ENCODE results near the gene DIABLO. TPM values are rescaled to one million over a fixed set of nuclear protein-coding genes. Genes with fewer than 3 reads are reported as not detected.
A peak's percentile ranks its signal among the peaks of the same experiment; 100 is the strongest.

DIABLO gene
- total RNA-seq, 2 donors from 2014 or later, result 34.7 to 48.8 TPM

DNA sequence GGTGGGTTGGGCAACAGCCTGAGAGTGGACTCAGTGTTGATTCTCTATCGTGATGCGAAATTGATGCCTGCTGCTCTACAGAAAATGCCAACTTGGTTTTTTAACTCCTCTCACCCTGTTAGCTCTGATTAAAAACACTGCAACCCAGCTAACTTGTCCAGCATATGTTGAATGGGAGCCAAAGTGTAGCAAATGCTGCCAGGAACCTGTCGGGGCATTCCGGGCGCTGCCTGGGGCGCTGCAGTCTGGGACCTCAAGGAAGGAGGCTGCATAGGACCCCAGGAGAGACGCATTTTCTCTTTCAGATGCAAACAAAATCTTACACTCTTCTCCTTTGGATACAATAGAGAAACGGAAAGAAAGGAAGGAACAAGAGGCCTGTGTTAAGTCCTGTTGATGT lies 18.5 kb downstream of the DIABLO start:
- no peak overlapping the region for H3K27ac ChIP-seq
- DNase-seq (ENCODE audit: low spot score), result no peak
- peaks cover 26% of the 10 kb centered on the region for H3K36me3 ChIP-seq
- no peaks in the 10 kb centered on the region for H3K27me3 ChIP-seq (replicated peaks; ENCODE audit: insufficient read depth)
- ATAC-seq (ENCODE audit: insufficient number of reproducible peaks, low FRiP score, low read depth), result no peak
- H3K9me3 ChIP-seq, result no peaks in the 10 kb centered on the region
- no peak for TF ChIP-seq CTCF (IDR thresholded peaks at IDR 0.05)
- H3K4me1 ChIP-seq (ENCODE audit: control insufficient read depth in 1 of 2, low read depth in 2 of 2), result peaks cover 8 to 12% of the 10 kb centered on the region in 2 donors
- no peak overlapping the region for H3K4me3 ChIP-seq

- DNase-seq (ENCODE audit: low spot score), result no peak
- no peak for ATAC-seq (ENCODE audit: insufficient number of reproducible peaks, low FRiP score, low read depth)
- no peak for TF ChIP-seq CTCF (IDR thresholded peaks at IDR 0.05)
- Histone ChIP-seq H3K27ac (no peak overlapping the region), H3K4me3 (no peak overlapping the region), H3K36me3 (peaks cover 22% of the 10 kb centered on the region), H3K9me3 (no peaks in the 10 kb centered on the region), H3K27me3 (replicated peaks; ENCODE audit: insufficient read depth) (no peaks in the 10 kb centered on the region), H3K4me1 (ENCODE audit: control insufficient read depth in 1 of 2, low read depth in 2 of 2) (peaks cover 8 to 12% of the 10 kb centered on the region in 2 donors)
These were observed 18.9 kb downstream of the DIABLO start for GRCh38 chr12:122206976-122207375.

GRCh38 chr12:122206111-122206881 lies 19.6 kb downstream of the DIABLO start:
- no peak for TF ChIP-seq CTCF (IDR thresholded peaks at IDR 0.05)
- Histone ChIP-seq H3K9me3 (no peaks in the 10 kb centered on the region), H3K4me1 (ENCODE audit: control insufficient read depth in 1 of 2, low read depth in 2 of 2) (peaks cover 8 to 12% of the 10 kb centered on the region in 2 donors), H3K27ac (no peak overlapping the region), H3K4me3 (no peak overlapping the region), H3K36me3 (peaks cover 17% of the 10 kb centered on the region), H3K27me3 (replicated peaks; ENCODE audit: insufficient read depth) (no peaks in the 10 kb centered on the region)
- DNase-seq (ENCODE audit: low spot score) (no peak), ATAC-seq (ENCODE audit: insufficient number of reproducible peaks, low FRiP score, low read depth) (no peak)

- ATAC-seq (ENCODE audit: insufficient number of reproducible peaks, low FRiP score, low read depth) (peak; percentile 32), DNase-seq (ENCODE audit: low spot score) (no peak)
- no peak overlapping the region for H3K27ac ChIP-seq
- H3K4me1 ChIP-seq (ENCODE audit: control insufficient read depth in 1 of 2, low read depth in 2 of 2), result peaks cover 8 to 12% of the 10 kb centered on the region in 2 donors
- H3K36me3 ChIP-seq, result peaks cover 15% of the 10 kb centered on the region
- H3K4me3 ChIP-seq, result no peak overlapping the region
- no peaks in the 10 kb centered on the region for H3K9me3 ChIP-seq
- TF ChIP-seq CTCF (IDR thresholded peaks at IDR 0.05), result no peak
- H3K27me3 ChIP-seq (replicated peaks; ENCODE audit: insufficient read depth), result no peaks in the 10 kb centered on the region
These were observed 20.6 kb downstream of the DIABLO start for GRCh38 chr12:122205053-122205925.

Data from thoracic aorta (tissue), 2 donors.